GM18907 (cell line): ENCODE results near the gene APBA1.
"Not testable (repeated sequence)": the region's sequence is repeated elsewhere in the genome, so short reads cannot be mapped to it uniquely, and the experiment has no call there.

Source experiments
- ATAC-seq: cut with Tn5 transposase; IDR thresholded peaks from one replicate; pipeline ENCODE4 v1.9.1; 2021; ENCODE audit warnings: mild to moderate bottlenecking, moderate library complexity; ENCODE audit not compliant: unreplicated experiment

APBA1 gene

GRCh38 chr9:69453746-69454145 is 218.4 kb downstream of the APBA1 start:
- no peak for ATAC-seq

DNA sequence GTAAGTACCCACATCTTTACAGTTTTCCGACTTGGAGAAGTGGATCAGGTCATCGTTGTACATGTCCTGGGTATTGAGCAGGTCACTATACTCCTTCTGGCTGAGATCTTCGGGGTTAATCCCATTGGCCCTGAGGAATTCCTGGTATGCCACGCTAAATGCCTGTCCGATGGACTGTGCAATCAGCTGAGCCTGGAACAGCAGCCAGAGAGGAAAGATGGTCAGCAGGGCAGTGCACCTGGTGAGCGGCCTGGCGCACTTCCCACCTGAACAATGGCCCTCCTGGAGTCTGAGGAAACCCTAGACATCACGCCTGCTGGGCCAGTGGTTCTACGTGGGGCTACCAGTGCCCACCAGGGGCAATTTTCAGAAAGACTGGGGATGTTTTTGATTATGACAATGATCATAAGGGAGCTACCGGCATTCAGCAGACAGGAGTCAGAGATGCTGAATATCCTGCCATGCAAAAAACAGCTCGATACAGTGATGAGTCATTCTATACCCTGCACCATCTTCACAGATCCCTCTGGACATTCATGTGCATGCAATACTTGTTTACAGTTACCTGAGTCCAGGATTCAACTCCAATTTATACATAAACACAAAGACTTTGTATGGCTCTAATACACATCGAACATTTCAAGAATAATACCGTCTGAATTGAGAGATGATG is 219.9 kb downstream of the APBA1 start:
- ATAC-seq, result no peak

DNA sequence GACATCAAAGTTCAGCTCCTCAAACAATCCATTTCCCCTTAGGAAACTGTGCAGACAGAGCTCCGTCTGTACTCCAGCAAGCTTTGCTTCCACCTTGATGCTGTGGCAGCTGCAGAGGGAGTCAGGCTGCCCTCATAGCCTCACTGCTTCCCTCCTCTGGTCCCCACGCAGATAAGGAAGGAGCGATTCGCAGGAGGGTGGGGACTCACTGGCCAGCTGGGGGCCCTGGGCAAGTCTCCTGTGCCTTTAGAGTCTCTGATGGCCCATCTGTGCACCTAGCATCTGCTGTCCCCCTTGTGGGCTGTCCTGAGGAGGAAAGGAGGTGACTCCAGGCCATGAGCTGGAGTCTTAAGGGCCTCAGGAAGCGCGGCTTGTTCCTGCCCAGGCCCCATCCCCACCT is 225.7 kb downstream of the APBA1 start:
- ATAC-seq, result no peak

DNA sequence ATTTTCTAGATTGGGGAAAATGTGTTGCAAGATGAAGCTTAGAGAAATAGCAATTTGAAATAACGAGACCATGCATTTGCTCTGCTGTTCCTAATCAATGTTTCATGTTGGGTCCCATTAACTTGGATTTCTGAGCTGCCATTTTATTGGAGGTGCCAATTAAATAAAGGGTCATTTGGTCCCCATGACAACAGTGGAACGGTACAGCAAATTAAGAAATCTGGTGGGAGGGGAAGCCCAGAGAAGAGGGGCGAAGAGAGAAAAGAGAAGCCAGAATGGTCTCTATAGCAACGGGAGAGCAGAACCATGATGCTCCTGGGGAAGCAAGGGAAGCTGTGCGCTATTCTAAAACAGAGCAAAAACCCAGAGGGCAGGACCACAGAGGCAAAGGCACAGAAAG is 226.9 kb downstream of the APBA1 start:
- ATAC-seq, result no peak

GRCh38 chr9:69444791-69445190 is 227.4 kb downstream of the APBA1 start:
- no peak for ATAC-seq

DNA sequence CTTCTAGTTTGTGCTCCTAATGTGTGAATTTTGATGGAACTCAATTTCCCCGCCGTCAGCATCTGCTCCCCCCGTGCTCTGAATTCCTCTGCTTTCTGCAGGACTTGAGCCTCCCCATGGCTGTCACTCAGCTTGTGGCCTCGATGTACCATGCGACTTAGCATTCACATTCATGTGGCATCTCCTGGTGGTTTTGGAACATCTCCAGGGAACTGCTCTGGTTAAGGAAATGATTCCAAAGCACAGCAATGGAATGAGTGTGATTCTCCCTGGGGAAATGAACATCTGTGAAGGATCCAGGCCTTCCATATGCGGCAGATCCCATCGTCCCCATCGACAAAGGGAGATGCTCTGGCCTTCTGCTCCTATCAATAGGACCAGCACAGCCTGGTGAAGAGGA is 228.2 kb downstream of the APBA1 start:
- no peak for ATAC-seq

DNA sequence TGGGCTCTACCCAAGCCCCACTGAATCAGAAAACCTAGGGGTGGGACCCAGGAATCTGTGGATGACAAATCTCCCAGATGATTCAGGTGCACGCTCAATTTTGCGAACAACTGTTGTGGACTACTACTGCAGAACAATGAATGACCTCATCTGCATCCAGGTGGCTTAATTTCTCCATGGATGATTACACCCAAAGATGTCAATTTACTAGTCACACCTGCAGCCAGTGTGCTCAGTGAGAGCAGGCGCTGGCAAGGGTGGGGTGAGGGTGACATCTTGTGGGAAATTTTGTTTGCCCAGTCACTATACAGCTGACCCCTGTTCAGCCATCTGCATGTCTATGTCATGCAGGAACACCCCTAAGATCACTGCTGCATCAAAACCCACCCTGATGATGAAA is 229.0 kb downstream of the APBA1 start:
- ATAC-seq, result no peak

GRCh38 chr9:69442486-69442885 is 229.7 kb downstream of the APBA1 start:
- ATAC-seq, result no peak

GRCh38 chr9:69440254-69440955 is 231.8 kb downstream of the APBA1 start:
- not testable (repeated sequence) for ATAC-seq

- not testable (repeated sequence) for ATAC-seq
Observed at GRCh38 chr9:69439654-69440053, 232.5 kb downstream of the APBA1 start.

GRCh38 chr9:69433968-69434367 is 238.2 kb downstream of the APBA1 start:
- ATAC-seq, result no peak

DNA sequence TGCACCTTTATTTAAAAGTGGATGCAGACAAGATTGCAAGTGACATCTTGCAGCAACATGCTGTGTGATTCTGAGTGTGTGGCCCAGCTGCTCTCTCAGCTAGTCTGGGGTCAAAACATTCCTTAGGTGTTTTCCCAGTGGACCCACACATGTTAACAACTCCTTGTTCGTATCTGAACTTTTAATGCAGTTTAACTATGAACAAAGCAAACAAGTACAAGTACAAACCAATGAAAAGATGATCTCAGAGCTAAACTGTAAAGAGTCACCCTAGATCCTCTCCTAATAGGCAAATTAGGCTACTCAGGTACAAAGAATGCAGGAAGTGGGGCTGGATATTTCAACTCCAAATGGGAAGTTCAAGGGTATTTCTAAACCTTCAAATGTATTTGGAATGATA is 238.8 kb downstream of the APBA1 start:
- ATAC-seq, result no peak

GRCh38 chr9:69432623-69433022 is 239.5 kb downstream of the APBA1 start:
- ATAC-seq, result no peak

GRCh38 chr9:69431777-69432176 is 240.4 kb downstream of the APBA1 start:
- no peak for ATAC-seq

DNA sequence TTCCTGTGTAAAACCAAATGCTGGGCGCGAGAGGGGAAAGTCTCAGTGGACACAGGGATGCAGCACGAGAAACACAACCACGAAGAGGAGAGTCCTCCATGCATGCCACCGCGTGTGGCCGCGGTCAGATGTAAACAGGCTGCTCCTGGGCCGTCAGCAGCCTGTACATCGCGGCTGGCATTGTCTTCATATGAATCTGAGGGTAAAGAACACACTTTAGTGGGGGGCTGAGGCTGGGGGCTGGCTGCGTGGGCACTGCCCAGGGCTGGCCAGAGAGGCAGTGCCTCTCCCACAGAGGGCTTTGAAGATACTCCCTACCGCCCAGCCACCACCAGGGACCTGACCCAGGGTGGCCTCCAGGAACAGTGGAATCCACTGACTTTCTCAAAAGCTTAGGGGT is 241.0 kb downstream of the APBA1 start:
- no peak for ATAC-seq

DNA sequence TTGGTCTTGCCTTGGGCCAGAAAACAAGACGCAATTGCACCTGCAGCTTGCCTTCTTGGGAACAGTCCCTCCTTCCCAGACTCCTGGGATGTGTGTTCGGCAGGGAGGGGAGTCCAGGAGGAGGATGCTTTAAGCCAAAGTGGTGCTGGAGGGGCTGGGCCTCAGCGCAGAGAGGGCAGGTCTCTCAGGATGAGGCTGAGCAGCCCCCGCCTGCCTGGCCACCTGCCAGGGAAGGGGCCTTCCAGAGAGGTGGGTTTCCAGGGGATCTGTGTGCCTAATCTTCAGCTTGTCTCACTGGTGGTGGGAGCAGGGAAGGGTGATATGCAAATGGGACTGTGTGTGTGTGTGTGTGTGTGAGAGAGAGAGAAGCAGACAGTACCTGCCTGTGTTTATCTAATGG is 242.0 kb downstream of the APBA1 start:
- no peak for ATAC-seq

GRCh38 chr9:69429281-69429680 is 242.9 kb downstream of the APBA1 start:
- ATAC-seq, result no peak

DNA sequence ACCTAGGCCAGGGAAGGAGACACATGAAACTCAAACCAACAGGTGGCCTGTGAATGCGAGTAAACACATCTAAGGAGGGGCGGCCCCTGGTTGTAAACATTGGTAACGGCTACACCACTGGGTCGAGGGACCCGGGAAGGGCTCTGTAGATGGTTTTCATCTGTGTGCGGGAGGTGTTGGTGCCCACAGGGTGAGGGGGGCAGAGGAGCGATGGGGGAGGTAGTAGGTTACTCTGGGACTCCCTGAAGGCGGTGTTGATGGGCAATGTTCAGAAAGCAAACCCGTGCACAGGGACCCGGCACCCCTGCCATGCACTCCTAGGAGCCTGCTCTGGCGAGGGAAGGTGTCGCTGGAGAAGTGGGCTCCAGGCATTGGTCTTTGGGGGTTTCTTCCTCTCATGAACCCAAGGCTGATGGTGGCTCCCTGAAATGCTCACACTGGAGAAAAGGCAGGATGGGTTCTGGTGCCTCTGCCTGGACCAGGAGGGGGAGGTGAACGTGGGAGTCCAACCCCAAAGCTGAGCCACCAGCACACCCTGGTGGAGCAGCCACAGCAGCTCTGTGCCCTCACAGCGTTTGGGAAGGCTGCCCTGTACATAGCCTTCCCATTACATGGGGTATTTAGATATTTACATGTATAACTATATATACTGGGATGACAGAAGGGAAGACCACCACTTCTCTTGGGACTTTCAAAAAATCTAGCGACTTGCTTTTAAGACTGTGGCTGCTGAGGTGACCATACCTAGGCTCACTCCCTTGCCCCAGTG is 244.0 kb downstream of the APBA1 start:
- no peak for ATAC-seq

- ATAC-seq, result no peak
Observed at GRCh38 chr9:69427286-69427685, 244.9 kb downstream of the APBA1 start.

GRCh38 chr9:69425136-69425801 is 246.9 kb downstream of the APBA1 start:
- ATAC-seq, result no peak
